EL (cell line): ENCODE data around the gene PIEZO2.
"Not testable (repeated sequence)": the region's sequence is repeated elsewhere in the genome, so short reads cannot be mapped to it uniquely, and the experiment has no call there.

Source experiments
- DNase-seq: peaks from one replicate; pipeline ENCODE4 v3.0.0-alpha.2; 2016

Gene PIEZO2

GRCh38 chr18:10661317-10661716 is 488.1 kb downstream of the PIEZO2 start:
- DNase-seq, result peak; percentile 41

- DNase-seq, result peak; percentile 37
Measured at GRCh38 chr18:10660179-10660884, 489.0 kb downstream of the PIEZO2 start.

- no peak for DNase-seq
Measured at GRCh38 chr18:10659594-10659993, 489.8 kb downstream of the PIEZO2 start.

GRCh38 chr18:10659000-10659399 is 490.4 kb downstream of the PIEZO2 start:
- peak; percentile 9 for DNase-seq

- not testable (repeated sequence) for DNase-seq
Measured at GRCh38 chr18:10644003-10644402, 505.4 kb downstream of the PIEZO2 start.

- not testable (repeated sequence) for DNase-seq
Measured at GRCh38 chr18:10642915-10643524, 506.3 kb downstream of the PIEZO2 start.

- DNase-seq, result not testable (repeated sequence)
Measured at GRCh38 chr18:10638539-10638885, 510.9 kb downstream of the PIEZO2 start.

GRCh38 chr18:10637858-10638538 is 511.4 kb downstream of the PIEZO2 start:
- DNase-seq, result not testable (repeated sequence)

GRCh38 chr18:10629076-10629475 is 520.3 kb downstream of the PIEZO2 start:
- DNase-seq, result not testable (repeated sequence)

- DNase-seq, result not testable (repeated sequence)
Measured at GRCh38 chr18:10626606-10627213, 522.7 kb downstream of the PIEZO2 start.

- DNase-seq, result not testable (repeated sequence)
Measured at GRCh38 chr18:10623606-10624005, 525.8 kb downstream of the PIEZO2 start.

- DNase-seq, result not testable (repeated sequence)
Measured at GRCh38 chr18:10622982-10623381, 526.4 kb downstream of the PIEZO2 start.

- DNase-seq, result not testable (repeated sequence)
Measured at GRCh38 chr18:10620670-10621329, 528.6 kb downstream of the PIEZO2 start.
